ENCODE measurements around the gene LRR1. TPM values are rescaled to one million over a fixed set of nuclear protein-coding genes. Genes with fewer than 3 reads are reported as not detected.

Gene LRR1
- total RNA-seq, 2 donors from 2014 or later, result 7.0 to 8.4 TPM

DNA sequence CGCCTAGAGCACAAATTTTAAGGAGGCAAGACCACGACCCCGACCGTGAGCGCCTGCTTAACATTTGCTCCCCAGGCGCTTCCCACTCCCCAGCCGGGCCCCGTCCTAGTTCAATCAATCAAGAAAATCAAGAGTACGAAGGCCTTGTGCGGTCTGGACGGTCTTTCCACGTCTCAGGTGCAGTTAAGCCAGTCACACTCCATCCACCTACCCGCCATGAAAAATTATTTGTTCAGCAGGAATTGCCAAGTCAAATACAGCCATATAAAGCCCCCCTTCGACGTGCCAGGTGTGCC is 603 bp upstream of the LRR1 start:
- WGBS, result under 1% methylated on average over 15 of the region's 15 CpGs
- peak overlapping the region; percentile 71 to 76 for H3K4me3 ChIP-seq
- TF ChIP-seq POLR2A (IDR thresholded peaks at IDR 0.05) (no peak), POLR2AphosphoS5 (IDR thresholded peaks at IDR 0.05) (no peak)
- TF ChIP-seq, protein P1, sequence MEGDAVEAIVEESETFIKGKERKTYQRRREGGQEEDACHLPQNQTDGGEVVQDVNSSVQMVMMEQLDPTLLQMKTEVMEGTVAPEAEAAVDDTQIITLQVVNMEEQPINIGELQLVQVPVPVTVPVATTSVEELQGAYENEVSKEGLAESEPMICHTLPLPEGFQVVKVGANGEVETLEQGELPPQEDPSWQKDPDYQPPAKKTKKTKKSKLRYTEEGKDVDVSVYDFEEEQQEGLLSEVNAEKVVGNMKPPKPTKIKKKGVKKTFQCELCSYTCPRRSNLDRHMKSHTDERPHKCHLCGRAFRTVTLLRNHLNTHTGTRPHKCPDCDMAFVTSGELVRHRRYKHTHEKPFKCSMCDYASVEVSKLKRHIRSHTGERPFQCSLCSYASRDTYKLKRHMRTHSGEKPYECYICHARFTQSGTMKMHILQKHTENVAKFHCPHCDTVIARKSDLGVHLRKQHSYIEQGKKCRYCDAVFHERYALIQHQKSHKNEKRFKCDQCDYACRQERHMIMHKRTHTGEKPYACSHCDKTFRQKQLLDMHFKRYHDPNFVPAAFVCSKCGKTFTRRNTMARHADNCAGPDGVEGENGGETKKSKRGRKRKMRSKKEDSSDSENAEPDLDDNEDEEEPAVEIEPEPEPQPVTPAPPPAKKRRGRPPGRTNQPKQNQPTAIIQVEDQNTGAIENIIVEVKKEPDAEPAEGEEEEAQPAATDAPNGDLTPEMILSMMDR (IDR thresholded peaks at IDR 0.05), result no peak
- intact Hi-C loops (cut with DNase I), result no loop called here
- no peaks in the 10 kb centered on the region for H3K27me3 ChIP-seq (replicated peaks; ENCODE audit: insufficient read depth)
- H3K36me3 ChIP-seq, result no peaks in the 10 kb centered on the region
- DNase-seq (ENCODE audit: low spot score), result peak; percentile 23
- peak overlapping the region; percentile 96 to 97 for H3K27ac ChIP-seq
- no peaks in the 10 kb centered on the region for H3K4me1 ChIP-seq (replicated peaks)
- H3K9me3 ChIP-seq, result no peaks in the 10 kb centered on the region

DNA sequence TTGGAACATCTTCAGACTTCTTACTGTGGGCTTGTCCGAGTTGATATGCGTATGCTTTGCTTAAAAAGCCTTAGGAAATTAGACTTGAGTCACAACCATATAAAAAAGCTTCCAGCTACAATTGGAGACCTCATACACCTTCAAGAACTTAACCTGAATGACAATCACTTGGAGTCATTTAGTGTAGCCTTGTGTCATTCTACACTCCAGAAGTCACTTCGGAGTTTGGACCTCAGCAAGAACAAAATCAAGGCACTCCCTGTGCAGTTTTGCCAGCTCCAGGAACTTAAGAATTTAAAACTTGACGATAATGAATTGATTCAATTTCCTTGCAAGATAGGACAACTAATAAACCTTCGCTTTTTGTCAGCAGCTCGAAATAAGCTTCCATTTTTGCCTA is 8.8 kb downstream of the LRR1 start:
- Histone ChIP-seq H3K27me3 (replicated peaks; ENCODE audit: insufficient read depth) (no peaks in the 10 kb centered on the region), H3K9me3 (no peaks in the 10 kb centered on the region), H3K27ac (no peak overlapping the region), H3K4me1 (replicated peaks) (no peaks in the 10 kb centered on the region), H3K36me3 (no peaks in the 10 kb centered on the region), H3K4me3 (no peak overlapping the region)
- 96% methylated on average over 6 of the region's 6 CpGs for WGBS
- TF ChIP-seq POLR2AphosphoS5 (IDR thresholded peaks at IDR 0.05), result no peak
- TF ChIP-seq, protein P1 (IDR thresholded peaks at IDR 0.05), result no peak
- no peak for TF ChIP-seq POLR2A (IDR thresholded peaks at IDR 0.05)
- no peak for DNase-seq (ENCODE audit: low spot score)
- intact Hi-C loops (cut with DNase I), result no loop called here

DNA sequence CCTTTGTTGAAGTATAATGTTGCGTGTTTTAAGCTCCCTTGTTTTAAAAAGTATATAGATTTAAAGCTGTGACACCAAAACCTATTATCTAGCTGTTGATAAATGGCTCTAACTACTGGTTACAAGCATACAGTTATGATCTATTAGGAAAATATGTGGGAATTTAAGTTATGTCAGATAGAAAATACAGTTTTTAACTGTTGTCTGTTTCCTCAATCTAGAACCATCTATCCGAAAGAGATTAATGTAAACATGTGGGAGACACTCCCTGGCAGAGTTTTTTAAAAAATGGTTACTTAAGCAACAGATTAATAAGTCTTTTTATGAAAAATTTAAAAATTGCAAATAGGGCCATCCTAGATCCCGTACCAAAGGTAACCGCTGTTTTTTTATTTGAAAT is 13.5 kb downstream of the LRR1 start:
- no peak overlapping the region for H3K27ac ChIP-seq
- no peak for DNase-seq (ENCODE audit: low spot score)
- 91% methylated on average over 4 of the region's 4 CpGs for WGBS
- intact Hi-C loops (cut with DNase I), result no loop called here
- H3K27me3 ChIP-seq (replicated peaks; ENCODE audit: insufficient read depth), result no peaks in the 10 kb centered on the region
- H3K9me3 ChIP-seq, result no peaks in the 10 kb centered on the region
- H3K4me3 ChIP-seq, result no peak overlapping the region
- TF ChIP-seq POLR2A (IDR thresholded peaks at IDR 0.05) (no peak), POLR2AphosphoS5 (IDR thresholded peaks at IDR 0.05) (no peak)
- TF ChIP-seq, protein P1 (IDR thresholded peaks at IDR 0.05), result no peak
- no peaks in the 10 kb centered on the region for H3K4me1 ChIP-seq (replicated peaks)
- H3K36me3 ChIP-seq, result no peaks in the 10 kb centered on the region

DNA sequence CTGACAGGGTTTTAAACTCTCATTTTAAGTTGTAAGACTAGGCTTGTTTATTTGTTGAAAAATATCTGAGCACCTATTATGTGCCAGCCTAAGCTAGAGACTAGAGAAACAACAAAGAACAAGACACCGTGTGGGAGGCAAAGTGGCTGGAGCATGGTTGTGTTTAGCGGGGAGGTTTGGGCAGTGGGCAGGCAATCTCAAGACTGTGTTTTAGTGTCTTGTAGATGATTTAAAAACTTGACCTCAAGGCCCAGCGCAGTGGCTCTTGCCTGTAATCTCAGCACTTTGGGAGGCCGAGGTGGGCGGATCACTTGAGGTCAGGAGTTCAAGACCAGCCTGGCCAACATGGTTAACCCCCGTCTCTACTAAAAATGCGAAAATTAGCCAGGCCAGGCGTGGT is 13.9 kb downstream of the LRR1 start:
- Histone ChIP-seq H3K4me3 (no peak overlapping the region), H3K4me1 (replicated peaks) (no peaks in the 10 kb centered on the region), H3K36me3 (no peaks in the 10 kb centered on the region), H3K27ac (no peak overlapping the region), H3K27me3 (replicated peaks; ENCODE audit: insufficient read depth) (no peaks in the 10 kb centered on the region), H3K9me3 (no peaks in the 10 kb centered on the region)
- intact Hi-C loops (cut with DNase I), result no loop called here
- 94% methylated on average over 8 of the region's 8 CpGs for WGBS
- TF ChIP-seq, protein P1 (IDR thresholded peaks at IDR 0.05), result no peak
- TF ChIP-seq POLR2AphosphoS5 (IDR thresholded peaks at IDR 0.05), result no peak
- no peak for TF ChIP-seq POLR2A (IDR thresholded peaks at IDR 0.05)
- no peak for DNase-seq (ENCODE audit: low spot score)

DNA sequence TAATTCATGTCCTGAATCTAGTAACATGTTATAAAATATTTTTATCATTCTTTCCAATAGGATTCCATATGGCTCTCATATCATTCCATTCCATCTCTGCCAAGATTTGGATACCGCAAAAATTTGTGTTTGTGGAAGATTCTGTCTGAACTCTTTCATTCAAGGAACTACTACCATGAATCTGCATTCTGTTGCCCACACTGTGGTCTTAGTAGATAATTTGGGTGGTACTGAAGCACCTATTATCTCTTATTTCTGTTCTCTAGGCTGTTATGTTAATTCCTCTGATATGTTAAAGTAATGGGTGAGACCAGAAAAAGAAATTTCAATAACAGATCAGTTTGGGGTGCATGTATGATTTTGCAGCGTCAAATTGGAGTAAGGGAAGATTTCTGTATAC is 15.5 kb downstream of the LRR1 start:
- no peak overlapping the region for H3K27ac ChIP-seq

More for the DNA sequence above, 15.5 kb downstream of the LRR1 start:
- Histone ChIP-seq H3K9me3 (no peaks in the 10 kb centered on the region), H3K36me3 (no peaks in the 10 kb centered on the region), H3K4me1 (replicated peaks) (no peaks in the 10 kb centered on the region), H3K27me3 (replicated peaks; ENCODE audit: insufficient read depth) (no peaks in the 10 kb centered on the region), H3K4me3 (no peak overlapping the region)
- intact Hi-C loops (cut with DNase I), result no loop called here
- DNase-seq (ENCODE audit: low spot score), result no peak
- WGBS, result 87% methylated on average over 2 of the region's 2 CpGs
- TF ChIP-seq, protein P1 (IDR thresholded peaks at IDR 0.05), result no peak
- TF ChIP-seq POLR2A (IDR thresholded peaks at IDR 0.05) (no peak), POLR2AphosphoS5 (IDR thresholded peaks at IDR 0.05) (no peak)
